Liver (tissue), 9 donors: Measurements from ENCODE around the gene PPP1R26. TPM values are rescaled to one million over a fixed set of nuclear protein-coding genes. Genes with fewer than 3 reads are reported as not detected.

Experiments
- DNase-seq: peaks from one replicate; pipeline ENCODE4 v3.0.0-alpha.2; 2017; ENCODE audit warnings: low spot score
- H3K27ac ChIP-seq, 2 donors: one replicate each; pipeline ENCODE4 v1.7.0; 2013; ENCODE audit warnings: inconsistent platforms in 2 of 2, low read length in 2 of 2, control low read depth in 1 of 2, low read depth in 1 of 2, mild to moderate bottlenecking in 1 of 2
- H3K27me3 ChIP-seq, 4 donors: one replicate each; pipeline versions ENCODE4 v1.6.1 to v1.7.0; 2013; ENCODE audit warnings: low read length in 3 of 4, inconsistent platforms in 1 of 4, mild to moderate bottlenecking in 1 of 4, moderate library complexity in 1 of 4; ENCODE audit not compliant: control insufficient read depth in 4 of 4, insufficient read depth in 4 of 4
- H3K36me3 ChIP-seq, 4 donors: one replicate each; pipeline versions ENCODE4 v1.6.1 to v1.7.0; 2013; ENCODE audit warnings: low read length in 3 of 4, mild to moderate bottlenecking in 3 of 4, low read depth in 1 of 4, moderate library complexity in 1 of 4; ENCODE audit not compliant: control insufficient read depth in 4 of 4, insufficient read depth in 3 of 4
- H3K4me1 ChIP-seq, 4 donors: one replicate each; pipeline versions ENCODE4 v1.6.1 to v1.7.0; 2013; ENCODE audit warnings: low read length in 3 of 4, mild to moderate bottlenecking in 3 of 4, moderate library complexity in 1 of 4; ENCODE audit not compliant: control insufficient read depth in 4 of 4, insufficient read depth in 4 of 4
- H3K4me3 ChIP-seq, 3 donors: one replicate each; pipeline versions ENCODE4 v1.6.1 to v1.7.0; 2013; ENCODE audit warnings: low read length in 3 of 3, control low read depth in 1 of 3, low read depth in 1 of 3, mild to moderate bottlenecking in 1 of 3
- H3K9ac ChIP-seq, 2 donors: one replicate each; pipeline ENCODE4 v1.7.0; 2013; ENCODE audit warnings: low read length in 2 of 2, mild to moderate bottlenecking in 2 of 2, moderate library complexity in 2 of 2, control low read depth in 1 of 2, low read depth in 1 of 2
- H3K9me3 ChIP-seq, 4 donors: one replicate each; pipeline versions ENCODE4 v1.6.1 to v1.7.0; 2013; ENCODE audit warnings: low read length in 3 of 4; ENCODE audit not compliant: control insufficient read depth in 4 of 4
- ATF3 ChIP-seq: IDR thresholded peaks from 2 replicates; pipeline ENCODE4 v1.6.1; 2016; ENCODE audit warnings: antibody characterized with exemption
- HNF4G ChIP-seq: IDR thresholded peaks from 2 replicates; pipeline ENCODE4 v1.6.1; 2016; ENCODE audit warnings: antibody characterized with exemption
- WGBS: extraction: QIAGEN DNeasy Blood & Tissue Kit; methylation state at CpG from one replicate; pipeline ENCODE4 v1.1.7; 2013; 5-methylcytosine and 5-hydroxymethylcytosine counted together
- polyA plus RNA-seq, 2 donors: library from polyadenylated mRNA; stranded (reverse) in 1 of 2; unstranded in 1 of 2; fragments of 200-250 nt in 1 of 2; fragments of >200 nt in 1 of 2; fragmentation: Nextera tagmentation in 1 of 2; extraction: Ambion mirVana in 1 of 2; gene quantifications; one replicate each; pipeline versions ENCODE4 v1.2.1 to v1.2.3, GENCODE V29; 2013 to 2015
- total RNA-seq, 2 donors: library from RNA; depleted of rRNA; stranded (reverse); fragments of >200 nt; gene quantifications; one replicate each; pipeline ENCODE4 v1.2.3, GENCODE V29; 2014
- TF ChIP-seq, protein P1 (sequence below): IDR thresholded peaks from 2 replicates; pipeline ENCODE4 v1.6.1; 2016; ENCODE audit warnings: antibody characterized with exemption, mild to moderate bottlenecking
- TF ChIP-seq, protein P2 (sequence below): IDR thresholded peaks from 2 replicates; pipeline ENCODE4 v1.6.1; 2016; ENCODE audit warnings: antibody characterized with exemption
- donor health status: healthy.
- donor health status: healthy.
- donor health status: healthy.
- donor health status: healthy.
- donor health status: healthy.

PPP1R26 gene
- total and polyA plus RNA-seq, 4 donors: 1.5 to 9.5 (median 4.2) TPM

DNA sequence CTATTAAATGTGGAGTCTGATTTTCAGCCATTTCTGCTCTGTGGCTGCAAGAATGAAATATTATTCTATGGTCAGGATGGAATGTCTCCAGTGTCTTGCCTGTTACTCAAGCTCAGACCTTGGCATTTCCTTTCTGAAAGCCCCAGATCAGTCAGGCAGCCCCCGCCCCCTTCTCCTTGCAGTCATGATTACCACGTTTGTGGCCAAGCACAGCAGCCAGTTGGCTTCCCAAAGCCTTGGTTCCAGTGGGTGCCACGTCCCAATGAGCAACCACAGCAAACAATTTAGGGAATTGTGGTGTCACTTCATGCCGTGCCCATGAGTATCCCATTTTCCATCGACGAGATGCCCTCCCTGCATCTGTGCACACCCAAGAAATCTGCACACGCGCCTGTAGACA lies 56.6 kb downstream of the PPP1R26 start:
- 72% methylated on average over 8 of the region's 8 CpGs for WGBS
- Histone ChIP-seq H3K4me1 (no peaks in the 10 kb centered on the region), H3K36me3 (no peaks in the 10 kb centered on the region), H3K4me3 (no peak overlapping the region), H3K9me3 (no peaks in the 10 kb centered on the region), H3K27me3 (no peaks in the 10 kb centered on the region), H3K9ac (no peak overlapping the region), H3K27ac (no peak overlapping the region)
- TF ChIP-seq, protein P1, sequence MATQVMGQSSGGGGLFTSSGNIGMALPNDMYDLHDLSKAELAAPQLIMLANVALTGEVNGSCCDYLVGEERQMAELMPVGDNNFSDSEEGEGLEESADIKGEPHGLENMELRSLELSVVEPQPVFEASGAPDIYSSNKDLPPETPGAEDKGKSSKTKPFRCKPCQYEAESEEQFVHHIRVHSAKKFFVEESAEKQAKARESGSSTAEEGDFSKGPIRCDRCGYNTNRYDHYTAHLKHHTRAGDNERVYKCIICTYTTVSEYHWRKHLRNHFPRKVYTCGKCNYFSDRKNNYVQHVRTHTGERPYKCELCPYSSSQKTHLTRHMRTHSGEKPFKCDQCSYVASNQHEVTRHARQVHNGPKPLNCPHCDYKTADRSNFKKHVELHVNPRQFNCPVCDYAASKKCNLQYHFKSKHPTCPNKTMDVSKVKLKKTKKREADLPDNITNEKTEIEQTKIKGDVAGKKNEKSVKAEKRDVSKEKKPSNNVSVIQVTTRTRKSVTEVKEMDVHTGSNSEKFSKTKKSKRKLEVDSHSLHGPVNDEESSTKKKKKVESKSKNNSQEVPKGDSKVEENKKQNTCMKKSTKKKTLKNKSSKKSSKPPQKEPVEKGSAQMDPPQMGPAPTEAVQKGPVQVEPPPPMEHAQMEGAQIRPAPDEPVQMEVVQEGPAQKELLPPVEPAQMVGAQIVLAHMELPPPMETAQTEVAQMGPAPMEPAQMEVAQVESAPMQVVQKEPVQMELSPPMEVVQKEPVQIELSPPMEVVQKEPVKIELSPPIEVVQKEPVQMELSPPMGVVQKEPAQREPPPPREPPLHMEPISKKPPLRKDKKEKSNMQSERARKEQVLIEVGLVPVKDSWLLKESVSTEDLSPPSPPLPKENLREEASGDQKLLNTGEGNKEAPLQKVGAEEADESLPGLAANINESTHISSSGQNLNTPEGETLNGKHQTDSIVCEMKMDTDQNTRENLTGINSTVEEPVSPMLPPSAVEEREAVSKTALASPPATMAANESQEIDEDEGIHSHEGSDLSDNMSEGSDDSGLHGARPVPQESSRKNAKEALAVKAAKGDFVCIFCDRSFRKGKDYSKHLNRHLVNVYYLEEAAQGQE: no peak
- TF ChIP-seq ATF3 (no peak), HNF4G (no peak)
- TF ChIP-seq, protein P2, sequence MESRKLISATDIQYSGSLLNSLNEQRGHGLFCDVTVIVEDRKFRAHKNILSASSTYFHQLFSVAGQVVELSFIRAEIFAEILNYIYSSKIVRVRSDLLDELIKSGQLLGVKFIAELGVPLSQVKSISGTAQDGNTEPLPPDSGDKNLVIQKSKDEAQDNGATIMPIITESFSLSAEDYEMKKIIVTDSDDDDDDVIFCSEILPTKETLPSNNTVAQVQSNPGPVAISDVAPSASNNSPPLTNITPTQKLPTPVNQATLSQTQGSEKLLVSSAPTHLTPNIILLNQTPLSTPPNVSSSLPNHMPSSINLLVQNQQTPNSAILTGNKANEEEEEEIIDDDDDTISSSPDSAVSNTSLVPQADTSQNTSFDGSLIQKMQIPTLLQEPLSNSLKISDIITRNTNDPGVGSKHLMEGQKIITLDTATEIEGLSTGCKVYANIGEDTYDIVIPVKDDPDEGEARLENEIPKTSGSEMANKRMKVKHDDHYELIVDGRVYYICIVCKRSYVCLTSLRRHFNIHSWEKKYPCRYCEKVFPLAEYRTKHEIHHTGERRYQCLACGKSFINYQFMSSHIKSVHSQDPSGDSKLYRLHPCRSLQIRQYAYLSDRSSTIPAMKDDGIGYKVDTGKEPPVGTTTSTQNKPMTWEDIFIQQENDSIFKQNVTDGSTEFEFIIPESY: no peak
- no peak for DNase-seq

Other genes with a start within 250 kb of the PPP1R26 start
- 10 to 100 TPM; 10.9 to 13.1 TPM for gene MRPS2, start 20.9 kb downstream of the PPP1R26 start, total RNA-seq
- 10 to 100 TPM; 49.9 to 71.8 TPM for gene MRPS2, start 20.9 kb downstream of the PPP1R26 start, polyA plus RNA-seq
- gene LCN1, start 41.7 kb downstream of the PPP1R26 start, total RNA-seq: not detected
- gene LCN1, start 41.7 kb downstream of the PPP1R26 start, polyA plus RNA-seq: not detected
- gene OBP2A, start 66.3 kb downstream of the PPP1R26 start, total RNA-seq: not detected
- not detected for gene OBP2A, start 66.3 kb downstream of the PPP1R26 start, polyA plus RNA-seq
- not detected for gene PAEP, start 82.0 kb downstream of the PPP1R26 start, total RNA-seq
- gene PAEP, start 82.0 kb downstream of the PPP1R26 start, polyA plus RNA-seq: not detected
- gene GLT6D1, start 159.8 kb downstream of the PPP1R26 start, total RNA-seq: not detected
- not detected for gene GLT6D1, start 159.8 kb downstream of the PPP1R26 start, polyA plus RNA-seq
- not detected for gene LCN9, start 183.5 kb downstream of the PPP1R26 start, total RNA-seq
- gene LCN9, start 183.5 kb downstream of the PPP1R26 start, polyA plus RNA-seq: not detected
- not detected for gene SOHLH1, start 219.7 kb downstream of the PPP1R26 start, total RNA-seq
- gene SOHLH1, start 219.7 kb downstream of the PPP1R26 start, polyA plus RNA-seq: not detected
- under 1 TPM in 1 of 2 donors, not detected in 1; 0.08 TPM for gene KCNT1, start 222.4 kb downstream of the PPP1R26 start, total RNA-seq
- gene KCNT1, start 222.4 kb downstream of the PPP1R26 start, polyA plus RNA-seq: under 1 TPM in 1 of 2 donors, not detected in 1; 0.08 TPM